Astrocyte (in vitro differentiated cells and primary cell): Measurements from ENCODE around the gene BRWD1. TPM values are rescaled to one million over a fixed set of nuclear protein-coding genes. Genes with fewer than 3 reads are reported as not detected.

Experiments used
- DNase-seq: peaks from one replicate; pipeline ENCODE4 v3.0.0-alpha.2; 2010; ENCODE audit warnings: low read depth
- FAIRE-seq: peaks from 2 replicates; lab custom pipeline; 2011; peaks lifted over from hg19 to GRCh38; lab: Jason Lieb, UNC
- H2AFZ ChIP-seq: 2 replicates; pipeline ENCODE4 v1.6.0; 2012; ENCODE audit warnings: low read depth, low read length, inconsistent platforms
- H3K27ac ChIP-seq: 2 replicates; pipeline ENCODE4 v1.5.1; 2011; ENCODE audit warnings: low read depth, low read length, inconsistent platforms
- H3K27me3 ChIP-seq: 2 replicates; pipeline ENCODE4 v1.6.0; 2011; ENCODE audit warnings: low read length, inconsistent platforms; ENCODE audit not compliant: insufficient read depth
- H3K36me3 ChIP-seq: 2 replicates; pipeline ENCODE4 v1.5.1; 2011; ENCODE audit warnings: low read length, inconsistent platforms; ENCODE audit not compliant: insufficient read depth
- H3K4me1 ChIP-seq: 2 replicates; pipeline ENCODE4 v1.5.1; 2011; ENCODE audit warnings: low read length, inconsistent platforms; ENCODE audit not compliant: insufficient read depth
- H3K4me2 ChIP-seq: 2 replicates; pipeline ENCODE4 v1.6.0; 2012; ENCODE audit warnings: low read length, inconsistent platforms
- H3K4me3 ChIP-seq: 2 replicates; pipeline ENCODE4 v1.5.1; 2011; ENCODE audit warnings: low read depth, mild to moderate bottlenecking, low read length, inconsistent platforms; ENCODE audit not compliant: insufficient read depth
- H3K79me2 ChIP-seq: 2 replicates; pipeline ENCODE4 v1.6.0; 2012; ENCODE audit warnings: mild to moderate bottlenecking, low read length, inconsistent platforms; ENCODE audit not compliant: insufficient read depth
- H3K9ac ChIP-seq: 2 replicates; pipeline ENCODE4 v1.6.0; 2012; ENCODE audit warnings: mild to moderate bottlenecking, low read length, inconsistent platforms
- H3K9me3 ChIP-seq: 2 replicates; pipeline ENCODE4 v1.5.1; 2012; ENCODE audit warnings: low read depth, mild to moderate bottlenecking, low read length, inconsistent platforms; ENCODE audit not compliant: insufficient read depth
- H4K20me1 ChIP-seq: 2 replicates; pipeline ENCODE4 v1.6.0; 2012; ENCODE audit warnings: low read length, inconsistent platforms; ENCODE audit not compliant: insufficient read depth
- H3K27ac Mint-ChIP-seq: one replicate; pipeline ENCODE4 v1.8.0; 2021; ENCODE audit warnings: mild to moderate bottlenecking, mixed read lengths; ENCODE audit not compliant: unreplicated experiment
- H3K27me3 Mint-ChIP-seq: one replicate; pipeline ENCODE4 v1.8.0; 2021; ENCODE audit warnings: low read depth, mixed read lengths; ENCODE audit not compliant: unreplicated experiment
- H3K36me3 Mint-ChIP-seq: one replicate; pipeline ENCODE4 v1.8.0; 2021; ENCODE audit warnings: low read depth, mixed read lengths; ENCODE audit not compliant: unreplicated experiment
- H3K4me1 Mint-ChIP-seq: one replicate; pipeline ENCODE4 v1.8.0; 2021; ENCODE audit warnings: low read depth, mixed read lengths; ENCODE audit not compliant: unreplicated experiment
- H3K4me3 Mint-ChIP-seq: one replicate; pipeline ENCODE4 v1.8.0; 2021; ENCODE audit warnings: mild to moderate bottlenecking, moderate library complexity, mixed read lengths; ENCODE audit not compliant: unreplicated experiment
- H3K9me3 Mint-ChIP-seq: one replicate; pipeline ENCODE4 v1.8.0; 2021; ENCODE audit warnings: mild to moderate bottlenecking, mixed read lengths; ENCODE audit not compliant: unreplicated experiment
- CTCF ChIP-seq: IDR thresholded peaks from 2 replicates; pipeline ENCODE4 v1.5.1; 2011; ENCODE audit warnings: low read depth, mild to moderate bottlenecking, inconsistent platforms, low read length, moderate library complexity; ENCODE audit not compliant: insufficient read depth
- EZH2 ChIP-seq: IDR thresholded peaks from 2 replicates; pipeline ENCODE4 v1.6.1; 2012; ENCODE audit warnings: mild to moderate bottlenecking, low read length, inconsistent platforms; ENCODE audit not compliant: insufficient read depth
- total RNA-seq: library from RNA; stranded (reverse); gene quantifications from 2 replicates; pipeline ENCODE4 v1.2.1, GENCODE V29; 2021

The BRWD1 gene
- total RNA-seq, 1 donor from 2014 or later = 28.1 TPM

DNA sequence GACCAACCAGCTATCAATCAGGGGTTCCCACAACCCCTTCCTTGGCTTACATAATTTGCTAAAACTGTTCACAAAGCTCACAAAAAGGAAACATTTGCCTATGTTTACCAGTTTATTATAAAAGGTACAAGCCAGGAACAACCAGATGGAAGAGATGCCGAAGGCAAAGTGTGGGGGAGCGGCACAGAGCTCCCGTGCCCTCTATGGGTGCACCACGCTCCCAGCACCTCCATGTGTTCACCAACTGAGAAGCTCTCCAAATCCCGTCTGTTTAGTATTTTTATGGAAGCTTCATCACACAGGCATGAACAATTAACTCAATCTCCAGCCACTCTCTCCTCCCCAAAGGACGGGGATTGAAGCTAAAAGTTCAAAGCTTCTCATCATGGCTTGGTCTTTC lies 163.1 kb downstream of the BRWD1 start:
- Histone ChIP-seq H3K9me3 (no peaks in the 10 kb centered on the region), H3K4me2 (no peak overlapping the region), H3K36me3 (no peaks in the 10 kb centered on the region), H4K20me1 (no peaks in the 10 kb centered on the region), H3K27ac (no peak overlapping the region), H3K4me3 (no peak overlapping the region), H3K79me2 (no peaks in the 10 kb centered on the region), H2AFZ (no peak overlapping the region), H3K4me1 (no peaks in the 10 kb centered on the region), H3K9ac (no peak overlapping the region), H3K27me3 (no peaks in the 10 kb centered on the region)
- H3K27ac Mint-ChIP-seq = no peak overlapping the region
- peaks cover 3% of the 10 kb centered on the region for H3K27me3 Mint-ChIP-seq
- H3K9me3 Mint-ChIP-seq = peaks cover 10% of the 10 kb centered on the region
- FAIRE-seq (no peak), DNase-seq (no peak)
- H3K4me3 Mint-ChIP-seq = no peak overlapping the region
- no peaks in the 10 kb centered on the region for H3K36me3 Mint-ChIP-seq
- no peaks in the 10 kb centered on the region for H3K4me1 Mint-ChIP-seq
- TF ChIP-seq CTCF (no peak), EZH2 (no peak)

GRCh38 chr21:39149882-39150281 lies 163.6 kb downstream of the BRWD1 start:
- Histone ChIP-seq H3K27ac (no peak overlapping the region), H3K9me3 (no peaks in the 10 kb centered on the region), H3K79me2 (no peaks in the 10 kb centered on the region), H3K27me3 (no peaks in the 10 kb centered on the region), H2AFZ (no peak overlapping the region), H4K20me1 (no peaks in the 10 kb centered on the region), H3K4me3 (no peak overlapping the region), H3K4me1 (no peaks in the 10 kb centered on the region), H3K36me3 (no peaks in the 10 kb centered on the region), H3K9ac (no peak overlapping the region), H3K4me2 (no peak overlapping the region)
- no peaks in the 10 kb centered on the region for H3K4me1 Mint-ChIP-seq
- H3K9me3 Mint-ChIP-seq = peaks cover 11% of the 10 kb centered on the region
- no peak overlapping the region for H3K4me3 Mint-ChIP-seq
- TF ChIP-seq EZH2 (no peak), CTCF (no peak)
- no peak overlapping the region for H3K27ac Mint-ChIP-seq
- no peaks in the 10 kb centered on the region for H3K36me3 Mint-ChIP-seq
- FAIRE-seq (no peak), DNase-seq (no peak)
- H3K27me3 Mint-ChIP-seq = peaks cover 3% of the 10 kb centered on the region

GRCh38 chr21:39148975-39149374 lies 164.5 kb downstream of the BRWD1 start:
- Mint-ChIP-seq H3K27me3 (peaks cover 3% of the 10 kb centered on the region), H3K36me3 (no peaks in the 10 kb centered on the region), H3K4me1 (no peaks in the 10 kb centered on the region), H3K27ac (no peak overlapping the region), H3K4me3 (no peak overlapping the region), H3K9me3 (peaks cover 13% of the 10 kb centered on the region)
- Histone ChIP-seq H3K27me3 (no peaks in the 10 kb centered on the region), H3K36me3 (no peaks in the 10 kb centered on the region), H3K27ac (no peak overlapping the region), H3K4me3 (no peak overlapping the region), H3K79me2 (no peaks in the 10 kb centered on the region), H3K9ac (no peak overlapping the region), H3K4me2 (no peak overlapping the region), H2AFZ (no peak overlapping the region), H4K20me1 (no peaks in the 10 kb centered on the region), H3K4me1 (no peaks in the 10 kb centered on the region), H3K9me3 (no peaks in the 10 kb centered on the region)
- FAIRE-seq (no peak), DNase-seq (no peak)
- TF ChIP-seq EZH2 = no peak
- no peak for TF ChIP-seq CTCF
